A549 (cell line): ENCODE measurements around the gene TIGD1.

ENCODE experiments used
- CTCF ChIP-seq: fragments of >200 bp; sonication (Bioruptor Twin); formaldehyde crosslinking; IDR thresholded peaks from 3 replicates; pipeline ENCODE4 v1.5.1; 2016
- JUN ChIP-seq, 2 experiments: fragments of >200 bp; sonication (Bioruptor Twin); formaldehyde crosslinking; IDR thresholded peaks; 2 replicates in 1 of 2; 3 replicates in 1 of 2; pipeline ENCODE4 v1.6.1; 2016 to 2017
- MAX ChIP-seq: IDR thresholded peaks from 2 replicates; pipeline ENCODE4 v1.6.1; 2012
- POLR2A ChIP-seq: IDR thresholded peaks from 2 replicates; pipeline ENCODE4 v1.6.1; 2012; ENCODE audit warnings: mild to moderate bottlenecking, low read length

DNA sequence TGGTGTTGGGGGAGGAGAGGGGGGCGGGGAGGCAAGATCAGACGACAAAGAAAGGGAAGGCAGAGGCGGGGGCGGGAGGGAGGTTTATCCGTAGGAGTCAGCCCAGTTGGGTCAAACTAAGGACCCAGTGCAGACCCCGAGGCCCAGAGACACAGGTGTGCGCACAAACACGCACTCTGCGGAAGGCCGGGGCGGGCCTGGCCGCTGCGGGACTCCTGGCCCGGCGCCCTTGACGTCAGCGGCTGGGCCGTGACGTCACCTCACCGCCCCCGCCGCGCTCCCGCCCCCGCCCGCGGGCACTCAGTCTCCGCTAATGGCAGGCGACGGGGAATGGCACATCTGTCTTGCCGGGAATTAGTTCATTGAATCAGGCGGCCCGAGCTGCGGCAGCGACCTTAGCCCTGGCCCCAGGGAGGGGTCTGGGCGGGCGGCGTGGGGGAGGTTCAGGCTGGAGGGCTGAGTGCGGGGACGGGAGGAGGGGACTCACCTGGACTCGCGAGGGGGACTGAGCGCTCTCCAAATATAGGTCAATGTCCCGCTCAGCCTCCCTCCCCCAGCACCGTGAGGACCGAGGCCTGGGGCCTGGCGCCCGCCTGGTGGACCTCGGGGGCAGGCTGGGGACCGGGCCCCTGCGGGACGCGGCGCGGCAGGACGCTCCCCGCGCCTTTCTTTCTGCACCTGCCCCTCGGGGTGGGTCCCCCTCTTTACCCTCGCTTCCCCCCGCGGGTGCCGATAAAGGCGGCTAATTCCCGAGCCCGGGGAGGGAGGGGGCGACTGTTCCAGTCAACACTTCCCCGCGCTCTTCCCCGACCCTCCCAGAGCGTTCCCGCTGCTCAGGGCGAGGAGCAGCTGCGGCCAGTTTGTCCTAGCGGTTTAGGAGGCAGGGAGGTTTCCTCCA, 47.2 kb downstream of the TIGD1 start:
- no peak for TF ChIP-seq CTCF
- no peak for TF ChIP-seq JUN (IDR thresholded peaks at IDR 0.05)
- no peak for TF ChIP-seq MAX
- no peak for TF ChIP-seq POLR2A
